GM10248 (cell line): ENCODE data around the gene TMEM35B.
"Not testable (repeated sequence)": the region's sequence is repeated elsewhere in the genome, so short reads cannot be mapped to it uniquely, and the experiment has no call there.

Source experiments
- CTCF ChIA-PET: fragments of 300-600 bp; sonication (Branson Sonifier 250); formaldehyde crosslinking; extraction: SDS; loops from one replicate; lab custom pipeline; 2021; ENCODE audit warnings: antibody characterized with exemption; lab: Yijun Ruan, JAX
- POLR2A ChIA-PET: fragments of 350-650 bp; sonication (Branson Sonifier 250); formaldehyde crosslinking; extraction: SDS; loops from one replicate; lab custom pipeline; 2020; ENCODE audit warnings: antibody characterized with exemption; lab: Yijun Ruan, JAX
- DNase-seq: peaks from one replicate; pipeline ENCODE4 v3.0.0; 2012; ENCODE audit errors: extremely low spot score
- CTCF ChIP-seq: IDR thresholded peaks from 2 replicates; pipeline ENCODE4 v1.5.1; 2012; ENCODE audit warnings: mild to moderate bottlenecking, low read depth; ENCODE audit errors: extremely low read depth, missing control alignments, control extremely low read depth

The TMEM35B gene

DNA sequence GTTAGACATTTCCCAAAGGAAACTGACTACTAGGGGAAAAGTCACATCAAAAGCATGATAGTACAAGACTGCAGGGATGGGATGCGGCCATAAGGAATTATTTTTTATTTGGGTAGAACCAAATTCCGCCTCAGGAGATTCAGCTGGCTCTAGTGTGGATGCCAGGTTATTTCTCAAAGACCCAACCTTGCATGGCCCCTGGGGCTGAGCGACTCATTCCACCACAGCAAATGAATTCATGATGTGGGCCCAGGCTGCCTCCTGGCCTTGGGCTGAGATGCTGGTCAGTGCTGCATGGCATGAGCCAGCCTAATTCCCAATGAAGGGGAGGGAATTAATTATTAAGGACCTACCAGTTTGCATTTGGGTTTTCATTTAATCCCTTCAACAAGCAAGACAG is 11.8 kb downstream of the TMEM35B start:
- TF ChIP-seq CTCF = no peak
- ChIA-PET CTCF (interaction anchor here (0.8 to 2.4 kb wide), 2 partner anchors 12 to 592 kb away, joined by 3 to 7 read pairs; partner anchors contain the start of gene TMEM35B), POLR2A (no interaction called here)
- no peak for DNase-seq

DNA sequence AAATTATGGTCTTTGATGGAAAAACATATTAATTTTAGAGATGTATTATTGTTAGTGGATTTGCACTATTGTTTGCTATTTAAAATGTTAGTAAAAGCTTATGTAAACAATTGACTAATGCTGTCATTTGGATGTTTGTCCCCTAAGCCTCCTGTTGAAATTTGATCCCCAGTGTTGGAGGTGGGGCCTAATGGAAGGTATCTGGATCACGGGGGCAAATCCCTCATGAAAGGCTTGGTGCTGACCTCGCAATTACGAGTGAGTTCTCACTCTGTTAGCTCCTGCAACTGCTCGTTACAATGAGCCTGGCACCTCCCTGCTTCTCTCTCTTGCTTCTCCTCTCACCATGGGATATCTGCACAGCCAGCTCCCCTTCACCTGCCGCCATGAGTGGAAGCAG is 14.3 kb downstream of the TMEM35B start:
- TF ChIP-seq CTCF = no peak
- ChIA-PET CTCF (interaction anchor here (1.2 kb wide), 1 partner anchor 33 kb away, joined by 3 read pairs; no protein-coding TSS in a partner anchor), POLR2A (no interaction called here)
- no peak for DNase-seq

DNA sequence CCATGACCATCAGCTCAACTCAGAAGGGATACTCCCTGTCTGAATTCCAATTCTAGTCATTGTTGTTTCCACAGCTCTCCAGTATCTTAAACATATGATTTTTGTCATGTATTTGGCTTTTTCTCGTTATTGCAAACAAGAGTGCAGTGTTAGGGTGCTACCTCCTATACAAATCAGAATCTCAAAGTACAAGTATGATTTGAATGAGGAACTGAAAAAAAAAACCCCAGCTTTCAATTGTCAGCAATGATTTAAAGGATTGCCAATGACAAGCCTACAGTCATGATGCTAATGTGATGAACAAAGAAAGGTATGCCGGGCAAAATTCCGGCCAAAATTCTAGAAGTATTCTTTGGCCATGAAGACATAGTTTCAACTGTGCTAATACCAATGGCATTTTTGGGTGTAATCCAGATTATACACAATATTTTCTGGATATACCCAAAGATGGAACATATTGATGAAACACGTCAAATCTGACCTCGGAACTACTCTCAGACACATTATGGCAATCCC is 14.9 kb downstream of the TMEM35B start:
- no peak for TF ChIP-seq CTCF
- ChIA-PET CTCF (interaction anchor here (0.8 to 1.2 kb wide), 3 partner anchors 9 to 32 kb away, joined by 3 read pairs; partner anchors contain the start of gene TMEM35B), POLR2A (no interaction called here)
- no peak for DNase-seq

DNA sequence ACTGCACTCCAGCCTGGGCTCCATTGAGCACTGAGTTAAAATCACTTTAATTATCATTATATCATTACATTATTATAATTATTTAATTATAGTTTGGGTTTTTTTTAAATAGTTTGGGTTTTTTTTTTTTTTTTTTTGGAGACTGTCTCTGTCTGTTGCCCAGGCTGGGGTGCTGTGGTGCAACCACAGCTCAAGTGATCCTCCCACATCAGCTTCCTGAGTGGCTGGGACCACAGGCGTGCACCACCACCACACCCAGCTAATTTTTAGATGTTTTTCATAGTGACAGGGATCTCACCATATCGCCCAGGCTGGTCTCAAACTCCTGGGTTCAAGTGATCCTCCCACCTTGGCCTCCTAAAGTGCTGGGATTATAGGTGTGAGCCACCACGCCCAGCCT is 16.9 kb downstream of the TMEM35B start:
- DNase-seq, POLR2A ChIA-PET: not testable (repeated sequence)
- CTCF ChIA-PET = interaction anchor here (1.4 kb wide), 1 partner anchor 12 kb away, joined by 6 read pairs; no protein-coding TSS in a partner anchor

DNA sequence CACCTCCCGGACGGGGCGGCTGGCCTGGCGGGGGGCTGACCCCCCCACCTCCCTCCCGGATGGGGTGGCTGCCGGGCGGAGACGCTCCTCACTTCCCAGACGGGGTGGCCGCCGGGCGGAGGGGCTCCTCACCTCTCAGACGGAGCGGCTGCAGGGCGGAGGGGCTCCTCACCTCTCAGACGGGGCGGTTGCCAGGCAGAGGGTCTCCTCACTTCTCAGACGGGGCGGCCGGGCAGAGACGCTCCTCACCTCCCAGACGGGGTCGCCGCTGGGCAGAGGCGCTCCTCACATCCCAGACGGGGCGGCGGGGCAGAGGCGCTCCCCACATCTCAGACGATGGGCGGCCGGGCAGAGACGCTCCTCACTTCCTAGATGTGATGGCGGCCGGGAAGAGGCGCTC is 17.5 kb downstream of the TMEM35B start:
- POLR2A ChIA-PET = not testable (repeated sequence)

DNA sequence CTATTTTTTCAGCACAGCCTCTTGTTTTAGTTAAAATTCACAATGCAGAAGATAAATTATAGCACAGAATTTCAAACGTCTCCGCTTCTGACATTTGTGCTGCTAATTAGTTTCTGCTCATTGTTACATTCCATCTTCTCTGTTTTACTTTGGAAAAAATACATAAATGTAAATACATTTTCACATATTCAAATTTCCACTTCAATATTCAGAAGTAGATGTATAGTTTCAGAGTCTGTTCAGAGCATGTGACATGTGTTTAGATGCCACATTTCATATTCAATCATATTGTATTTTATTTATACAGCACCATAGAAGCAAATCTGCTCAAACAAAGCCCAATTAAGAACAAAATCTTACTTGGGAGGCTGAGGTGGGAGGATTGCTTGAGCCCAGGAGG is 19.6 kb downstream of the TMEM35B start:
- DNase-seq = no peak
- TF ChIP-seq CTCF = no peak
- CTCF ChIA-PET = no interaction called here
- POLR2A ChIA-PET = no interaction called here

More for the DNA sequence above, 17.5 kb downstream of the TMEM35B start:
- CTCF ChIA-PET, DNase-seq: not testable (repeated sequence)

DNA sequence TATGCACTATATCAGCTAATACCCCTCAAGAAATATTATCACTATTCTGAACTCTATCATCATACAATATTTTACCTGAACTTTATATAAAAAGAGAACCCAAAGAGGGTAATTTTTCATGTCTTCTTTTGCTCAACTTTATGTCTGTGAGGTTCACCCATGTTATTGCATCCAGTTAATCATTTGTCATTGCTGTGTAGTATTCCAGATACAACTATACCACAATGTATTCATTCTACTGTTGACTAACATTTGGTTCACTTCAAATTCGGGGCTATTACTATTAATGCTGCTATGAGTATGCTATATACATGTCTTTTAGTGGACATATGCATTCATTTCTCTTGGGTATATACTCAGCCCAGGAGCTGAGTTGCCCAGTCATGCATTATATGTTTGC is 34.7 kb downstream of the TMEM35B start:
- CTCF ChIA-PET = interaction anchor here (1.9 kb wide), 1 partner anchor 25 kb away, joined by 5 read pairs; no protein-coding TSS in a partner anchor
- POLR2A ChIA-PET = no interaction called here
- no peak for DNase-seq
- TF ChIP-seq CTCF = no peak

GRCh38 chr1:34948739-34949138 is 36.4 kb downstream of the TMEM35B start:
- POLR2A ChIA-PET, DNase-seq: not testable (repeated sequence)
- CTCF ChIA-PET = interaction anchor here (0.9 kb wide), 1 partner anchor 11 kb away, joined by 3 read pairs; no protein-coding TSS in a partner anchor

- CTCF ChIA-PET, POLR2A ChIA-PET: not testable (repeated sequence)
Observed at GRCh38 chr1:34947641-34948314, 37.4 kb downstream of the TMEM35B start.

More at GRCh38 chr1:34947641-34948314, 37.4 kb downstream of the TMEM35B start:
- not testable (repeated sequence) for DNase-seq
